Fibroblast of lung (primary cell): ENCODE measurements around the gene TAB2.

ENCODE experiments used
- CTCF ChIP-seq, 2 donors: IDR thresholded peaks in 1 of 2; conservative IDR thresholded peaks in 1 of 2; 1 replicate in 1 of 2; 2 replicates in 1 of 2; pipeline ENCODE4 v1.5.1; 2011 to 2012; ENCODE audit warnings: low read length in 2 of 2, control low read depth in 1 of 2, inconsistent platforms in 1 of 2, low read depth in 1 of 2, mild to moderate bottlenecking in 1 of 2
- EZH2 ChIP-seq: IDR thresholded peaks from 2 replicates; pipeline ENCODE4 v1.5.1; 2012; ENCODE audit warnings: low read length, control low read depth, mild to moderate bottlenecking; ENCODE audit errors: missing control alignments

- TF ChIP-seq CTCF (conservative IDR thresholded peaks at IDR 0.05 in 1 of 2, IDR thresholded peaks at IDR 0.05 in 1 of 2; ENCODE audit: low read depth in 1 of 2, low read length in 2 of 2) (no peak), EZH2 (no peak)
Observed at GRCh38 chr6:149379977-149380376, 62.5 kb downstream of the TAB2 start.
